ENCODE data around the gene ZNF81.
"Not testable (repeated sequence)": the region's sequence is repeated elsewhere in the genome, so short reads cannot be mapped to it uniquely, and the experiment has no call there.

The ZNF81 gene

GRCh38 chrX:47836164-47837072 is at the start of gene ZNF81:
ZNF81 (plus strand) TSS chrX:47836902; CDS start chrX:47846268, 9,366 bp downstream.
- TF ChIP-seq, protein P1, sequence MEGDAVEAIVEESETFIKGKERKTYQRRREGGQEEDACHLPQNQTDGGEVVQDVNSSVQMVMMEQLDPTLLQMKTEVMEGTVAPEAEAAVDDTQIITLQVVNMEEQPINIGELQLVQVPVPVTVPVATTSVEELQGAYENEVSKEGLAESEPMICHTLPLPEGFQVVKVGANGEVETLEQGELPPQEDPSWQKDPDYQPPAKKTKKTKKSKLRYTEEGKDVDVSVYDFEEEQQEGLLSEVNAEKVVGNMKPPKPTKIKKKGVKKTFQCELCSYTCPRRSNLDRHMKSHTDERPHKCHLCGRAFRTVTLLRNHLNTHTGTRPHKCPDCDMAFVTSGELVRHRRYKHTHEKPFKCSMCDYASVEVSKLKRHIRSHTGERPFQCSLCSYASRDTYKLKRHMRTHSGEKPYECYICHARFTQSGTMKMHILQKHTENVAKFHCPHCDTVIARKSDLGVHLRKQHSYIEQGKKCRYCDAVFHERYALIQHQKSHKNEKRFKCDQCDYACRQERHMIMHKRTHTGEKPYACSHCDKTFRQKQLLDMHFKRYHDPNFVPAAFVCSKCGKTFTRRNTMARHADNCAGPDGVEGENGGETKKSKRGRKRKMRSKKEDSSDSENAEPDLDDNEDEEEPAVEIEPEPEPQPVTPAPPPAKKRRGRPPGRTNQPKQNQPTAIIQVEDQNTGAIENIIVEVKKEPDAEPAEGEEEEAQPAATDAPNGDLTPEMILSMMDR (IDR thresholded peaks at IDR 0.05; ENCODE audit: insufficient read depth, low read depth, low read length, missing control alignments): no peak
- peak; percentile 95 for DNase-seq (ENCODE audit: low read depth)
- peak within 1 kb of the TSS; percentile 56 for H3K4me3 ChIP-seq (ENCODE audit: low read length)

DNA sequence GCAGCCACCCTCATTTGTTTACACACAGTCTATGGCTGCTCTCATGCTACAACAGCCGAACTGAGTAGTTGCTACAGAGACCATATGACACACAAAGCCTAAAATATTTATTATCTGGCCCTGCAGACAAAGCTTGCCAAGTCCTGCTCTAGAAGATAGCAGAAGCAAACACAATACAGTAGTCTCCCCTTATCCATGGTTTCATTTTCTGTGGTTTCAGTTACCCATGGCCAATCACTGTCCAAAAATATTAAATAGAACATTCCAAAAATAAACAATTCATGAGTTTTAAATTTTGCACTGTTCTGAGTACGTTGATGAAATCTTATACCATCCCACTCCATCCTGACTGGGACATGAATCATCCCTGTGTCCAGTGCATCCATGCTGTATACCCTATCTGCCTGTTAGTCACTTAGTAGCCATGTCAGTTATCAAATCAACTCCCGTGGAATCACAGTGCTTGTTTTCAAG is 40.2 kb upstream of the ZNF81 start:
- peak; percentile 67 for DNase-seq (ENCODE audit: low read depth)
- H3K4me3 ChIP-seq (ENCODE audit: low read length): no peak overlapping the region
- TF ChIP-seq, protein P1 (IDR thresholded peaks at IDR 0.05; ENCODE audit: insufficient read depth, low read depth, low read length, missing control alignments): no peak

- TF ChIP-seq, protein P1 (IDR thresholded peaks at IDR 0.05; ENCODE audit: insufficient read depth, low read depth, low read length, missing control alignments): no peak
- no peak overlapping the region for H3K4me3 ChIP-seq (ENCODE audit: low read length)
- DNase-seq (ENCODE audit: low read depth): no peak
Measured at GRCh38 chrX:47797084-47797483, 39.6 kb upstream of the ZNF81 start.

- no peak overlapping the region for H3K4me3 ChIP-seq (ENCODE audit: low read length)
- DNase-seq (ENCODE audit: low read depth): peak; percentile 27
- TF ChIP-seq, protein P1 (IDR thresholded peaks at IDR 0.05; ENCODE audit: insufficient read depth, low read depth, low read length, missing control alignments): no peak
Measured at GRCh38 chrX:47798861-47799260, 37.8 kb upstream of the ZNF81 start.

- H3K4me3 ChIP-seq (ENCODE audit: low read length): no peak overlapping the region
- peak; percentile 61 for DNase-seq (ENCODE audit: low read depth)
- TF ChIP-seq, protein P1 (IDR thresholded peaks at IDR 0.05; ENCODE audit: insufficient read depth, low read depth, low read length, missing control alignments): no peak
Measured at GRCh38 chrX:47802589-47802988, 34.1 kb upstream of the ZNF81 start.

GRCh38 chrX:47803103-47803502 is 33.6 kb upstream of the ZNF81 start:
- H3K4me3 ChIP-seq (ENCODE audit: low read length): not testable (repeated sequence)
- DNase-seq (ENCODE audit: low read depth): peak; percentile 15

GRCh38 chrX:47804315-47804714 is 32.4 kb upstream of the ZNF81 start:
- DNase-seq (ENCODE audit: low read depth): no peak
- no peak overlapping the region for H3K4me3 ChIP-seq (ENCODE audit: low read length)
- TF ChIP-seq, protein P1 (IDR thresholded peaks at IDR 0.05; ENCODE audit: insufficient read depth, low read depth, low read length, missing control alignments): no peak

- not testable (repeated sequence) for H3K4me3 ChIP-seq (ENCODE audit: low read length); DNase-seq (ENCODE audit: low read depth)
Measured at GRCh38 chrX:47805844-47806243, 30.9 kb upstream of the ZNF81 start.

GRCh38 chrX:47806415-47807271 is 30.1 kb upstream of the ZNF81 start:
- H3K4me3 ChIP-seq (ENCODE audit: low read length); DNase-seq (ENCODE audit: low read depth): not testable (repeated sequence)

DNA sequence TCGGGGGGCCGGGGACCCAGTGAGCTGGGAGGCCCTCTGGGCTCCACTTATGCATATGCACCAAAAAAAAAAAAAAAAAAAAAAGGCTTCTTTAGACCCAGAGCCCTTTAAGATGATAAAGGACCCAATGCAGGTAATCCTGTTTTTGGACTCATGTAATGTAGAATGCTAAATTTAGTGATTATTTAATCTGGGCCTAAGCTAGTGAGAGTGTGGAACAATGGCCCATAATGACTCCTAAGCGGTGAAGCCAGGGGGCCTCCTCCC is 29.5 kb upstream of the ZNF81 start:
- not testable (repeated sequence) for DNase-seq (ENCODE audit: low read depth)

More for the DNA sequence above, 29.5 kb upstream of the ZNF81 start:
- H3K4me3 ChIP-seq (ENCODE audit: low read length): not testable (repeated sequence)
